Progenitor cell of endocrine pancreas (in vitro differentiated cells): ENCODE results near the gene ADK. TPM values are rescaled to one million over a fixed set of nuclear protein-coding genes. Genes with fewer than 3 reads are reported as not detected.

ENCODE experiments used
- DNase-seq: peaks from one replicate; pipeline ENCODE4 v3.0.0; 2021; ENCODE audit warnings: low spot score; ENCODE audit not compliant: unreplicated experiment
- H3K27ac Mint-ChIP-seq: 2 replicates; pipeline ENCODE4 v1.8.0; 2021; ENCODE audit warnings: mild to moderate bottlenecking, moderate library complexity, mixed read lengths
- H3K27me3 Mint-ChIP-seq: 2 replicates; pipeline ENCODE4 v1.8.0; 2021; ENCODE audit warnings: mixed read lengths
- H3K36me3 Mint-ChIP-seq: 2 replicates; pipeline ENCODE4 v1.8.0; 2022; ENCODE audit warnings: mixed read lengths; ENCODE audit not compliant: insufficient read depth
- H3K4me1 Mint-ChIP-seq: 2 replicates; pipeline ENCODE4 v1.8.0; 2021; ENCODE audit warnings: low read depth, mixed read lengths
- H3K4me3 Mint-ChIP-seq: 2 replicates; pipeline ENCODE4 v1.8.0; 2021; ENCODE audit warnings: low read depth, mild to moderate bottlenecking, moderate library complexity, mixed read lengths
- H3K9me3 Mint-ChIP-seq: 2 replicates; pipeline ENCODE4 v1.8.0; 2021; ENCODE audit warnings: low read depth, mixed read lengths
- total RNA-seq: library from RNA; stranded (reverse); gene quantifications from 2 replicates; pipeline ENCODE4 v1.2.1, GENCODE V29; 2021
- TF ChIP-seq, protein P1 (sequence below): fragments of 200-600 bp; sonication (generic); IDR thresholded peaks from one replicate; pipeline ENCODE4 v1.5.0; 2021; ENCODE audit warnings: antibody characterized with exemption, mild to moderate bottlenecking; ENCODE audit not compliant: unreplicated experiment

ADK gene
- total RNA-seq, 1 donor from 2014 or later = 20.7 TPM

- Mint-ChIP-seq H3K27ac (peak overlapping the region; percentile 59), H3K36me3 (peaks cover 34% of the 10 kb centered on the region), H3K27me3 (no peaks in the 10 kb centered on the region), H3K4me3 (no peak overlapping the region), H3K9me3 (no peaks in the 10 kb centered on the region), H3K4me1 (no peaks in the 10 kb centered on the region)
- TF ChIP-seq, protein P1, sequence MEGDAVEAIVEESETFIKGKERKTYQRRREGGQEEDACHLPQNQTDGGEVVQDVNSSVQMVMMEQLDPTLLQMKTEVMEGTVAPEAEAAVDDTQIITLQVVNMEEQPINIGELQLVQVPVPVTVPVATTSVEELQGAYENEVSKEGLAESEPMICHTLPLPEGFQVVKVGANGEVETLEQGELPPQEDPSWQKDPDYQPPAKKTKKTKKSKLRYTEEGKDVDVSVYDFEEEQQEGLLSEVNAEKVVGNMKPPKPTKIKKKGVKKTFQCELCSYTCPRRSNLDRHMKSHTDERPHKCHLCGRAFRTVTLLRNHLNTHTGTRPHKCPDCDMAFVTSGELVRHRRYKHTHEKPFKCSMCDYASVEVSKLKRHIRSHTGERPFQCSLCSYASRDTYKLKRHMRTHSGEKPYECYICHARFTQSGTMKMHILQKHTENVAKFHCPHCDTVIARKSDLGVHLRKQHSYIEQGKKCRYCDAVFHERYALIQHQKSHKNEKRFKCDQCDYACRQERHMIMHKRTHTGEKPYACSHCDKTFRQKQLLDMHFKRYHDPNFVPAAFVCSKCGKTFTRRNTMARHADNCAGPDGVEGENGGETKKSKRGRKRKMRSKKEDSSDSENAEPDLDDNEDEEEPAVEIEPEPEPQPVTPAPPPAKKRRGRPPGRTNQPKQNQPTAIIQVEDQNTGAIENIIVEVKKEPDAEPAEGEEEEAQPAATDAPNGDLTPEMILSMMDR = no peak
- no peak for DNase-seq
These were observed 37.0 kb upstream of the ADK start for GRCh38 chr10:74114041-74114448.

DNA sequence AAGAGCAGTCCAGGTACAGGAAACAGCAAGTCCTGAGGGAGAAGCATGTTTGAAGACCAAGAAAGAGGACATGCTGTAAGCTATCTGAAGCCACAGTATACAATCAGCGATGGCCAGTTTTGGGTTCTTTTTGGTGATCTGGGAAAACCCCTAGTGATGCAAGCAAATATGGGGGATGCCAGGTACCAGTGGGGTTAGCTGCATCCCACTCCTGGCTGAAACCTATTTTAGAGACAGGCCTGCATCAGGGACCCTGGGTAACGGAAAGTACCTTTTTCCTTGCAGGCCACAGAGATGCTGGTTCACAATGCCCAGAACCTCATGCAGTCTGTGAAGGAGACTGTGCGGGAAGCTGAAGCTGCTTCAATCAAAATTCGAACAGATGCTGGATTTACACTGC lies 33.3 kb upstream of the ADK start:
- Mint-ChIP-seq H3K9me3 (no peaks in the 10 kb centered on the region), H3K4me1 (no peaks in the 10 kb centered on the region), H3K4me3 (no peak overlapping the region), H3K27ac (peak overlapping the region; percentile 73), H3K36me3 (peaks cover 36% of the 10 kb centered on the region), H3K27me3 (no peaks in the 10 kb centered on the region)
- TF ChIP-seq, protein P1 = no peak
- DNase-seq = no peak

GRCh38 chr10:74118804-74119203 lies 32.2 kb upstream of the ADK start:
- Mint-ChIP-seq H3K27ac (peak overlapping the region; percentile 30), H3K36me3 (peaks cover 37% of the 10 kb centered on the region), H3K4me1 (no peaks in the 10 kb centered on the region), H3K27me3 (no peaks in the 10 kb centered on the region), H3K9me3 (no peaks in the 10 kb centered on the region), H3K4me3 (no peak overlapping the region)
- TF ChIP-seq, protein P1 = no peak
- DNase-seq = no peak

DNA sequence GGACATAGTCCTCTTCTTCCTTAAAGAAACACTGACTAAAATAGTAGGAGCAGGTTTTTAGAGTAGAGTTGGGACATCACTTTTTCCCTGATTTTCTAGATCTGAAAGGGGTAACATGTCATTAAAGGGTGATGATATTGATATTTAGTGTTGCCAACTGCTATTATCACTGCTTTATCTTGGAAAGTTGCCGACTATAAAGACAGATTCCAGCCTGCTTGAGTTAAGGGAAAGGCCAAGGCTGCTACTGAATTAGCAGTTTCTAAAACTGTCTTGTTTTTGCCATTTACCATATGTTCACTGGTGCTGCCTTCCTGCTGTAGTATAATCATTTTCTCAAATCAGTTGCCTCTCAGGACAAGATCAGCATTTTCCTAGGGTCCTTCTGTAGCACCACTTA lies 30.1 kb upstream of the ADK start:
- TF ChIP-seq, protein P1 = no peak
- no peaks in the 10 kb centered on the region for H3K4me1 Mint-ChIP-seq
- no peaks in the 10 kb centered on the region for H3K9me3 Mint-ChIP-seq
- peaks cover 36% of the 10 kb centered on the region for H3K36me3 Mint-ChIP-seq
- H3K27me3 Mint-ChIP-seq = no peaks in the 10 kb centered on the region
- no peak overlapping the region for H3K27ac Mint-ChIP-seq
- H3K4me3 Mint-ChIP-seq = no peak overlapping the region
- DNase-seq = no peak

DNA sequence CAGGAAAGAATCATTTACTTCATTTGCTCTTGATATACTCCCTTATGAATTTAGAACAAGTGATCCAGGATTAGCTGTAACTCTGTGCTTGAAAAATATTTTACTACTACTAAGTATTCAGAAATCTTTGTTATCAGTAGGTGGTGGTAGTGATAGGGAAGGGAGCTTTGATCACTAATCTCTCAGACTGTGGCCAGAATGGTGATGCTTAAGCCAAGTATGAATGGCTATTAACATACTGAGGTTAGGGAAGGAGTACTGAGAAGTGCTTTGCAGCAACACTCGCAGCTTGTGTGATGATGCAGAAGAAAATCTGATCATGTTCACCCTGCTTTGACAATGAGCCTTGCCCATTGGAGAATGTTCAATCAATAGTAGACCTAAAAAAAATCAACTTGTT lies 29.7 kb upstream of the ADK start:
- no peak for DNase-seq
- TF ChIP-seq, protein P1 = no peak
- Mint-ChIP-seq H3K4me1 (no peaks in the 10 kb centered on the region), H3K27ac (no peak overlapping the region), H3K9me3 (no peaks in the 10 kb centered on the region), H3K27me3 (no peaks in the 10 kb centered on the region), H3K36me3 (peaks cover 38% of the 10 kb centered on the region), H3K4me3 (no peak overlapping the region)
